ENCODE results near the gene LPAR3. TPM values are rescaled to one million over a fixed set of nuclear protein-coding genes. Genes with fewer than 3 reads are reported as not detected.

Gene LPAR3
- polyA plus RNA-seq, 3 donors = not detected

DNA sequence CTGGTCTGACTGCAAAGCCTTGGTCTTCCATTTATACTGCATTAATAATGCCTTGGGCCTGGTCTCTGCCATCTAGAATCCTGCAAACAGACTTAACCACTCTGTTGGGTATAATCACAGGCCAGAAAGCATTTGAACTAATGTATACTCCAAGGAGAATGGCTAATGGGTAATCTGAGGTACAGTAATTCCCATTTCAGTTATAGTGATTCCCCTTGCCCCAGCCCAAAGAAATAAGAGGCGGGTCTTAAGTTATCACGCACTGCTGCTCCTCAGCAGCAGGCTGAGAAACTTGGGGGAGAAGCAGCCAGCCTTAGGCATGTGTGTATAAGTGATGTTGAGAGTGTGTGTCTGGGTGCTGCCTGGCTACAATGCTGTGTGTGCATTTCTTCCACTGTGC lies 2.4 kb downstream of the LPAR3 start:
- no peak for DNase-seq
- no peak for TF ChIP-seq CTCF (IDR thresholded peaks at IDR 0.05)
- Histone ChIP-seq H3K36me3 (replicated peaks in 1 of 2; ENCODE audit: control insufficient read depth in 1 of 2, insufficient read depth in 2 of 2, low read length in 2 of 2) (no peaks in the 10 kb centered on the region), H3K27me3 (ENCODE audit: control insufficient read depth in 2 of 2, insufficient read depth in 2 of 2, low read length in 2 of 2) (peaks cover 42 to 44% of the 10 kb centered on the region in 2 donors), H3K9ac (ENCODE audit: insufficient read depth, low read length, poor library complexity, severe bottlenecking) (no peak overlapping the region), H3K4me3 (replicated peaks in 1 of 3; ENCODE audit: low read depth in 2 of 3, low read length in 3 of 3) (no peak overlapping the region), H3K4me1 (ENCODE audit: control insufficient read depth in 1 of 2, insufficient read depth in 2 of 2, low read length in 2 of 2) (peaks cover 23 to 30% of the 10 kb centered on the region in 2 donors), H4K20me1 (ENCODE audit: insufficient read depth, low read length) (no peaks in the 10 kb centered on the region), H3K9me3 (replicated peaks in 1 of 2; ENCODE audit: control insufficient read depth in 1 of 2, insufficient read depth in 1 of 2, low read length in 2 of 2) (peaks cover 0 to 9% of the 10 kb centered on the region in 2 donors), H2AFZ (ENCODE audit: insufficient read depth, low read depth, low read length, poor library complexity, severe bottlenecking) (no peak overlapping the region), H3K27ac (ENCODE audit: low read depth in 1 of 2, low read length in 2 of 2) (no peak overlapping the region), H3K4me2 (replicated peaks; ENCODE audit: extremely low read depth, low read length, poor library complexity, severe bottlenecking) (no peak overlapping the region), H3K79me2 (ENCODE audit: insufficient read depth, low read length) (no peaks in the 10 kb centered on the region)
- Mint-ChIP-seq H3K4me3 (peak overlapping the region in 1 of 2 donors; percentile 63), H3K36me3 (no peaks in the 10 kb centered on the region), H3K27me3 (ENCODE audit: low read depth in 3 of 3) (peaks cover 40 to 55% (median 45%) of the 10 kb centered on the region in 3 donors), H3K9me3 (peaks cover 0 to 5% (median 2%) of the 10 kb centered on the region in 7 donors), H3K4me1 (peaks cover 26% of the 10 kb centered on the region), H3K27ac (no peak overlapping the region)
- 100% methylated on average over 2 of the region's 2 CpGs for WGBS (ENCODE audit: insufficient coverage)
- intact Hi-C loops (cut with micrococcal nuclease) = loop anchor here in 1 of 2 donors (10.0 kb wide), 1 partner anchor 96 kb away; no protein-coding TSS in a partner anchor

GRCh38 chr1:84889437-84889836 lies 3.6 kb downstream of the LPAR3 start:
- Mint-ChIP-seq H3K27ac (peak overlapping the region in 3 of 7 donors; percentile 20 to 93 (median 68)), H3K27me3 (ENCODE audit: low read depth in 3 of 3) (peaks cover 30 to 43% (median 36%) of the 10 kb centered on the region in 3 donors), H3K4me3 (peak overlapping the region in 1 of 2 donors; percentile 11), H3K4me1 (peaks cover 26% of the 10 kb centered on the region), H3K36me3 (no peaks in the 10 kb centered on the region), H3K9me3 (peaks cover 0 to 5% (median 2%) of the 10 kb centered on the region in 7 donors)
- no peaks in the 10 kb centered on the region for H3K36me3 ChIP-seq (replicated peaks in 1 of 2; ENCODE audit: control insufficient read depth in 1 of 2, insufficient read depth in 2 of 2, low read length in 2 of 2)
- H3K27ac ChIP-seq (ENCODE audit: low read depth in 1 of 2, low read length in 2 of 2) = no peak overlapping the region
- peaks cover 31 to 32% of the 10 kb centered on the region in 2 donors for H3K27me3 ChIP-seq (ENCODE audit: control insufficient read depth in 2 of 2, insufficient read depth in 2 of 2, low read length in 2 of 2)
- intact Hi-C loops (cut with micrococcal nuclease) = loop anchor here (10.0 kb wide), 2 partner anchors 55 to 65 kb away; no protein-coding TSS in a partner anchor
- no peaks in the 10 kb centered on the region for H4K20me1 ChIP-seq (ENCODE audit: insufficient read depth, low read length)
- no peaks in the 10 kb centered on the region for H3K79me2 ChIP-seq (ENCODE audit: insufficient read depth, low read length)
- DNase-seq = peak; percentile 23 to 79 (median 62)
- TF ChIP-seq CTCF (IDR thresholded peaks at IDR 0.05) = no peak
- no peak overlapping the region for H3K4me3 ChIP-seq (replicated peaks in 1 of 3; ENCODE audit: low read depth in 2 of 3, low read length in 3 of 3)
- peak overlapping the region; percentile 16 for H3K4me2 ChIP-seq (replicated peaks; ENCODE audit: extremely low read depth, low read length, poor library complexity, severe bottlenecking)
- no peak overlapping the region for H3K9ac ChIP-seq (ENCODE audit: insufficient read depth, low read length, poor library complexity, severe bottlenecking)
- H3K4me1 ChIP-seq (ENCODE audit: control insufficient read depth in 1 of 2, insufficient read depth in 2 of 2, low read length in 2 of 2) = peaks cover 23 to 30% of the 10 kb centered on the region in 2 donors
- H3K9me3 ChIP-seq (replicated peaks in 1 of 2; ENCODE audit: control insufficient read depth in 1 of 2, insufficient read depth in 1 of 2, low read length in 2 of 2) = peaks cover 0 to 9% of the 10 kb centered on the region in 2 donors
- no peak overlapping the region for H2AFZ ChIP-seq (ENCODE audit: insufficient read depth, low read depth, low read length, poor library complexity, severe bottlenecking)
- WGBS (ENCODE audit: insufficient coverage) = no CpG with 5 or more reads among the region's 5 CpGs

Measured in CD14-positive monocyte (primary cell).